SK-N-SH treated with all-trans-retinoic acid at 6 μM for 48 hours (cell line): ENCODE data around the gene TCEA2.

Experiments
- ATAC-seq: fragments of 200-7000 bp; cut with Tn5 transposase; 3 replicates; pipeline ENCODE4 v1.9.1; 2020; ENCODE audit warnings: mild to moderate bottlenecking, moderate library complexity
- ARNTL ChIP-seq: fragments of 450-650 bp; formaldehyde crosslinking; IDR thresholded peaks from 2 replicates; pipeline ENCODE4 v1.5.0; 2020; ENCODE audit warnings: low read depth, mild to moderate bottlenecking, moderate library complexity, borderline replicate concordance
- BACH2 ChIP-seq: fragments of 250-450 bp; sonication (Bioruptor Pico); IDR thresholded peaks from 2 replicates; pipeline ENCODE4 v1.9.0; 2021; ENCODE audit warnings: mild to moderate bottlenecking, borderline replicate concordance
- CSDC2 ChIP-seq: fragments of 250-450 bp; sonication (Bioruptor Pico); IDR thresholded peaks from 2 replicates; pipeline ENCODE4 v1.5.0; 2020; ENCODE audit warnings: mild to moderate bottlenecking, moderate library complexity
- ESRRG ChIP-seq: fragments of 250-450 bp; sonication (Bioruptor Pico); IDR thresholded peaks from 2 replicates; pipeline ENCODE4 v1.6.1; 2021; ENCODE audit warnings: mild to moderate bottlenecking
- GLIS3 ChIP-seq: fragments of 250-450 bp; sonication (Bioruptor Pico); IDR thresholded peaks from 2 replicates; pipeline ENCODE4 v1.5.0; 2020; ENCODE audit warnings: mild to moderate bottlenecking, moderate library complexity
- ISL1 ChIP-seq: fragments of 250-450 bp; sonication (Bioruptor Pico); IDR thresholded peaks from 2 replicates; pipeline ENCODE4 v2.1.2; 2022; ENCODE audit warnings: mild to moderate bottlenecking, moderate library complexity
- OSR1 ChIP-seq: fragments of 250-450 bp; sonication (Bioruptor Pico); IDR thresholded peaks from 2 replicates; pipeline ENCODE4 v1.8.0; 2022; ENCODE audit warnings: moderate library complexity, mild to moderate bottlenecking, inconsistent platforms
- PPARA ChIP-seq: fragments of 250-450 bp; sonication (Bioruptor Pico); IDR thresholded peaks from 2 replicates; pipeline ENCODE4 v1.5.0; 2020; ENCODE audit warnings: mild to moderate bottlenecking, borderline replicate concordance
- RARB ChIP-seq: fragments of 250-450 bp; sonication (Bioruptor Pico); IDR thresholded peaks from 2 replicates; pipeline ENCODE4 v1.8.0; 2021; ENCODE audit warnings: mild to moderate bottlenecking, moderate library complexity
- SNAI2 ChIP-seq: fragments of 250-450 bp; sonication (Bioruptor Pico); IDR thresholded peaks from 2 replicates; pipeline ENCODE4 v1.5.0; 2020; ENCODE audit warnings: mild to moderate bottlenecking, moderate library complexity
- TCF4 ChIP-seq: fragments of 250-450 bp; sonication (Bioruptor Pico); IDR thresholded peaks from 2 replicates; pipeline ENCODE4 v1.8.0; 2021; ENCODE audit warnings: mild to moderate bottlenecking, moderate library complexity, borderline replicate concordance
- TOX ChIP-seq: fragments of 250-450 bp; sonication (Bioruptor Pico); IDR thresholded peaks from 2 replicates; pipeline ENCODE4 v1.8.0; 2021; ENCODE audit warnings: mild to moderate bottlenecking, moderate library complexity, borderline replicate concordance
- ZC3H10 ChIP-seq: fragments of 250-450 bp; sonication (Bioruptor Pico); IDR thresholded peaks from 2 replicates; pipeline ENCODE4 v1.5.1; 2021; ENCODE audit warnings: mild to moderate bottlenecking, moderate library complexity
- ZFP3 ChIP-seq: fragments of 250-450 bp; sonication (Bioruptor Pico); IDR thresholded peaks from 2 replicates; pipeline ENCODE4 v1.5.0; 2020; ENCODE audit warnings: mild to moderate bottlenecking, moderate library complexity
- ZFP30 ChIP-seq: fragments of 450-650 bp; formaldehyde crosslinking; IDR thresholded peaks from 2 replicates; pipeline ENCODE4 v1.5.0; 2022; ENCODE audit warnings: mild to moderate bottlenecking, moderate library complexity
- ZNF565 ChIP-seq: fragments of 450-650 bp; formaldehyde crosslinking; conservative IDR thresholded peaks from 2 replicates; pipeline ENCODE4 v1.5.0; 2020; ENCODE audit warnings: low read depth, mild to moderate bottlenecking, moderate library complexity
- ZNF70 ChIP-seq: fragments of 450-650 bp; formaldehyde crosslinking; IDR thresholded peaks from 2 replicates; pipeline ENCODE4 v1.5.0; 2020; ENCODE audit warnings: mild to moderate bottlenecking, moderate library complexity
- ZNF8 ChIP-seq: fragments of 450-650 bp; formaldehyde crosslinking; IDR thresholded peaks from 2 replicates; pipeline ENCODE4 v1.5.0; 2020; ENCODE audit warnings: mild to moderate bottlenecking, moderate library complexity
- TF ChIP-seq, protein P1 (sequence below): fragments of 250-450 bp; sonication (Bioruptor Pico); IDR thresholded peaks from 2 replicates; pipeline ENCODE4 v1.5.1; 2021; ENCODE audit warnings: mild to moderate bottlenecking, moderate library complexity
- TF ChIP-seq, protein P2 (sequence below): fragments of 250-450 bp; sonication (Bioruptor Pico); IDR thresholded peaks from 2 replicates; pipeline ENCODE4 v1.8.0; 2021; ENCODE audit warnings: low read depth, mild to moderate bottlenecking, moderate library complexity, borderline replicate concordance
- TF ChIP-seq, protein P3 (sequence below): fragments of 250-450 bp; sonication (Bioruptor Pico); IDR thresholded peaks from 2 replicates; pipeline ENCODE4 v1.5.0; 2020; ENCODE audit warnings: mild to moderate bottlenecking, moderate library complexity
- TF ChIP-seq, protein P4 (sequence below): fragments of 250-450 bp; sonication (Bioruptor Pico); IDR thresholded peaks from 2 replicates; pipeline ENCODE4 v1.5.1; 2020; ENCODE audit warnings: low read depth, mild to moderate bottlenecking, moderate library complexity
- TF ChIP-seq, protein P5 (sequence below): fragments of 250-450 bp; sonication (Bioruptor Pico); IDR thresholded peaks from 2 replicates; pipeline ENCODE4 v1.8.0; 2020; ENCODE audit warnings: mild to moderate bottlenecking, moderate library complexity, borderline replicate concordance

Gene TCEA2

DNA sequence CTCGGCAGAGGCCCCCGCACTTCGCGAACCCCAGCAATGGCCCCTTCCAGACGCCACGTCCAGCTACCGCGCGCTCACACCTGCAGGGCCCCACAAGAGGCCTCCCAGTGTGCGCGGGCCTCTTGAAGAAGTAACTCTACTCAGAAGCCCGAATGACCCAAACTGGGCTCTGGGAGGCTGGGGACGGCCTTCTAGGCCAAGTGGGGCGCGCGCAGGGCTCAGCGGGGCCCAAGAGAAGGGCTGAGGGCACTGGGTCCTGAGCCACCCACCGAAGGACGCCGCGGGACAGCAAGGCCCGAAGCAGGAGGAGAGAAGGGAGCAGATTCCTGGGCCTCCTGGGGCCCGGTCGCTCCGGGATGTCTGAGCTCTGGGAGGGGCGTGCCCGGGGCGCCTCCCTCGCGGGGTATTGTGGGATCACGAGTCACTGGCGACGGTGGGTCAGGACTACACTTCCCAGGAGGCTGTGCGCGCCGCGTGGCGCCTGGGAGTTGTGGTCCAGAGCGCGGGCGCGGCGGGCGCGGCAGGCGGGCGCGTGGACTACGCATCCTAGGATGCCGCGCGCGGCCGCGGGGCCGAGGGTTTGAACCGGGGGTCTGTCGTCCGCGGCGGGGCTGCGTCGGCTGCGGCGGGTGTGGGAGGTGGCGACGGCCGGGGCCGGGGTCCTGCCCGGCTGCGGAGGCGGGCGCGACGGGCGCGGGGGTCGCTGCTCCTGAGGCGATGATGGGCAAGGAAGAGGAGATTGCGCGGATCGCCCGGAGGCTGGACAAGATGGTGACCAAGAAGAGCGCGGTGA lies at the start of gene TCEA2:
TSS of gene TCEA2 (plus strand) at position 603 of the 793 bp plus-strand sequence. CDS start at position 718, 115 bp downstream.
- TF ChIP-seq BACH2 (CRISPR knock-in tag) (0 out of 2 replicates have a peak, but pooled peaks have one; percentile 21), TCF4 (no peak), TOX (CRISPR knock-in tag) (no peak), ZNF70 (no peak), SNAI2 (0 out of 2 replicates have a peak, but pooled peaks have one; percentile 81), ZFP30 (CRISPR knock-in tag) (no peak), OSR1 (CRISPR knock-in tag) (no peak), CSDC2 (CRISPR knock-in tag) (0 out of 2 replicates have a peak, but pooled peaks have one; percentile 86), ESRRG (CRISPR knock-in tag) (no peak), ARNTL (CRISPR knock-in tag) (no peak), GLIS3 (CRISPR knock-in tag) (no peak), ISL1 (CRISPR knock-in tag) (no peak), ZNF8 (CRISPR knock-in tag) (no peak), RARB (CRISPR knock-in tag) (no peak), PPARA (no peak), ZNF565 (CRISPR knock-in tag) (no peak), ZC3H10 (CRISPR knock-in tag) (no peak), ZFP3 (0 out of 2 replicates have a peak, but pooled peaks have one; percentile 22)
- TF ChIP-seq, protein P1, sequence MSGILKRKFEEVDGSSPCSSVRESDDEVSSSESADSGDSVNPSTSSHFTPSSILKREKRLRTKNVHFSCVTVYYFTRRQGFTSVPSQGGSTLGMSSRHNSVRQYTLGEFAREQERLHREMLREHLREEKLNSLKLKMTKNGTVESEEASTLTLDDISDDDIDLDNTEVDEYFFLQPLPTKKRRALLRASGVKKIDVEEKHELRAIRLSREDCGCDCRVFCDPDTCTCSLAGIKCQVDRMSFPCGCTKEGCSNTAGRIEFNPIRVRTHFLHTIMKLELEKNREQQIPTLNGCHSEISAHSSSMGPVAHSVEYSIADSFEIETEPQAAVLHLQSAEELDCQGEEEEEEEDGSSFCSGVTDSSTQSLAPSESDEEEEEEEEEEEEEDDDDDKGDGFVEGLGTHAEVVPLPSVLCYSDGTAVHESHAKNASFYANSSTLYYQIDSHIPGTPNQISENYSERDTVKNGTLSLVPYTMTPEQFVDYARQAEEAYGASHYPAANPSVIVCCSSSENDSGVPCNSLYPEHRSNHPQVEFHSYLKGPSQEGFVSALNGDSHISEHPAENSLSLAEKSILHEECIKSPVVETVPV (CRISPR knock-in tag): no peak
- TF ChIP-seq, protein P2, sequence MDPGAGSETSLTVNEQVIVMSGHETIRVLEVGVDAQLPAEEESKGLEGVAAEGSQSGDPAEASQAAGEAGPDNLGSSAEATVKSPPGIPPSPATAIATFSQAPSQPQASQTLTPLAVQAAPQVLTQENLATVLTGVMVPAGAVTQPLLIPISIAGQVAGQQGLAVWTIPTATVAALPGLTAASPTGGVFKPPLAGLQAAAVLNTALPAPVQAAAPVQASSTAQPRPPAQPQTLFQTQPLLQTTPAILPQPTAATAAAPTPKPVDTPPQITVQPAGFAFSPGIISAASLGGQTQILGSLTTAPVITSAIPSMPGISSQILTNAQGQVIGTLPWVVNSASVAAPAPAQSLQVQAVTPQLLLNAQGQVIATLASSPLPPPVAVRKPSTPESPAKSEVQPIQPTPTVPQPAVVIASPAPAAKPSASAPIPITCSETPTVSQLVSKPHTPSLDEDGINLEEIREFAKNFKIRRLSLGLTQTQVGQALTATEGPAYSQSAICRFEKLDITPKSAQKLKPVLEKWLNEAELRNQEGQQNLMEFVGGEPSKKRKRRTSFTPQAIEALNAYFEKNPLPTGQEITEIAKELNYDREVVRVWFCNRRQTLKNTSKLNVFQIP (CRISPR knock-in tag): no peak
- TF ChIP-seq, protein P3, sequence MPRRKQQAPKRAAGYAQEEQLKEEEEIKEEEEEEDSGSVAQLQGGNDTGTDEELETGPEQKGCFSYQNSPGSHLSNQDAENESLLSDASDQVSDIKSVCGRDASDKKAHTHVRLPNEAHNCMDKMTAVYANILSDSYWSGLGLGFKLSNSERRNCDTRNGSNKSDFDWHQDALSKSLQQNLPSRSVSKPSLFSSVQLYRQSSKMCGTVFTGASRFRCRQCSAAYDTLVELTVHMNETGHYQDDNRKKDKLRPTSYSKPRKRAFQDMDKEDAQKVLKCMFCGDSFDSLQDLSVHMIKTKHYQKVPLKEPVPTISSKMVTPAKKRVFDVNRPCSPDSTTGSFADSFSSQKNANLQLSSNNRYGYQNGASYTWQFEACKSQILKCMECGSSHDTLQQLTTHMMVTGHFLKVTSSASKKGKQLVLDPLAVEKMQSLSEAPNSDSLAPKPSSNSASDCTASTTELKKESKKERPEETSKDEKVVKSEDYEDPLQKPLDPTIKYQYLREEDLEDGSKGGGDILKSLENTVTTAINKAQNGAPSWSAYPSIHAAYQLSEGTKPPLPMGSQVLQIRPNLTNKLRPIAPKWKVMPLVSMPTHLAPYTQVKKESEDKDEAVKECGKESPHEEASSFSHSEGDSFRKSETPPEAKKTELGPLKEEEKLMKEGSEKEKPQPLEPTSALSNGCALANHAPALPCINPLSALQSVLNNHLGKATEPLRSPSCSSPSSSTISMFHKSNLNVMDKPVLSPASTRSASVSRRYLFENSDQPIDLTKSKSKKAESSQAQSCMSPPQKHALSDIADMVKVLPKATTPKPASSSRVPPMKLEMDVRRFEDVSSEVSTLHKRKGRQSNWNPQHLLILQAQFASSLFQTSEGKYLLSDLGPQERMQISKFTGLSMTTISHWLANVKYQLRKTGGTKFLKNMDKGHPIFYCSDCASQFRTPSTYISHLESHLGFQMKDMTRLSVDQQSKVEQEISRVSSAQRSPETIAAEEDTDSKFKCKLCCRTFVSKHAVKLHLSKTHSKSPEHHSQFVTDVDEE (CRISPR knock-in tag): peak; percentile 97
- TF ChIP-seq, protein P4, sequence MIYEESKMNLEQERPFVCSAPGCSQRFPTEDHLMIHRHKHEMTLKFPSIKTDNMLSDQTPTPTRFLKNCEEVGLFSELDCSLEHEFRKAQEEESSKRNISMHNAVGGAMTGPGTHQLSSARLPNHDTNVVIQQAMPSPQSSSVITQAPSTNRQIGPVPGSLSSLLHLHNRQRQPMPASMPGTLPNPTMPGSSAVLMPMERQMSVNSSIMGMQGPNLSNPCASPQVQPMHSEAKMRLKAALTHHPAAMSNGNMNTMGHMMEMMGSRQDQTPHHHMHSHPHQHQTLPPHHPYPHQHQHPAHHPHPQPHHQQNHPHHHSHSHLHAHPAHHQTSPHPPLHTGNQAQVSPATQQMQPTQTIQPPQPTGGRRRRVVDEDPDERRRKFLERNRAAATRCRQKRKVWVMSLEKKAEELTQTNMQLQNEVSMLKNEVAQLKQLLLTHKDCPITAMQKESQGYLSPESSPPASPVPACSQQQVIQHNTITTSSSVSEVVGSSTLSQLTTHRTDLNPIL (CRISPR knock-in tag): no peak
- TF ChIP-seq, protein P5, sequence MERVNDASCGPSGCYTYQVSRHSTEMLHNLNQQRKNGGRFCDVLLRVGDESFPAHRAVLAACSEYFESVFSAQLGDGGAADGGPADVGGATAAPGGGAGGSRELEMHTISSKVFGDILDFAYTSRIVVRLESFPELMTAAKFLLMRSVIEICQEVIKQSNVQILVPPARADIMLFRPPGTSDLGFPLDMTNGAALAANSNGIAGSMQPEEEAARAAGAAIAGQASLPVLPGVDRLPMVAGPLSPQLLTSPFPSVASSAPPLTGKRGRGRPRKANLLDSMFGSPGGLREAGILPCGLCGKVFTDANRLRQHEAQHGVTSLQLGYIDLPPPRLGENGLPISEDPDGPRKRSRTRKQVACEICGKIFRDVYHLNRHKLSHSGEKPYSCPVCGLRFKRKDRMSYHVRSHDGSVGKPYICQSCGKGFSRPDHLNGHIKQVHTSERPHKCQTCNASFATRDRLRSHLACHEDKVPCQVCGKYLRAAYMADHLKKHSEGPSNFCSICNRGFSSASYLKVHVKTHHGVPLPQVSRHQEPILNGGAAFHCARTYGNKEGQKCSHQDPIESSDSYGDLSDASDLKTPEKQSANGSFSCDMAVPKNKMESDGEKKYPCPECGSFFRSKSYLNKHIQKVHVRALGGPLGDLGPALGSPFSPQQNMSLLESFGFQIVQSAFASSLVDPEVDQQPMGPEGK: no peak

DNA sequence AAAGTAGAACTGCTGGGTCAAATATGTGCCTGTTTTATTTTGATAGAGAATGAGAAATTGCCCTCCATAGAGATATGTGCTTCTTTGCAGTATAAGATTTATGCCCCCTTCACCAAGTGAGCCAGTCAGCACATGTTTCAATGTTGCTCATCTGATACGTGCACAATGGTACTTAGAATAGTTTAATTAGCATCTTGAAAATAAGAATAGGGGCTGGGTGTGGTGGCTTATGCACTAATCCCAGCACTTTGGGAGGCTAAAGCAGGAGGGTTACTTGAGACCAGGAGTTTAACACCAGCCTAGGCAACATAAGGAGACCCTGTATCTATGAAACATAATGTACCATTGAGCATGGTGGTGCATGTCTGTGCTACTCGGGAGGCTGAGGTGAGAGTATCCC lies 47.4 kb upstream of the TCEA2 start:
- TF ChIP-seq ZNF565 (CRISPR knock-in tag): no peak
- TF ChIP-seq ZFP30 (CRISPR knock-in tag): no peak
- TF ChIP-seq ESRRG (CRISPR knock-in tag): no peak
- TF ChIP-seq, protein P1 (CRISPR knock-in tag): no peak
- no peak for TF ChIP-seq ARNTL (CRISPR knock-in tag)
- no peak for TF ChIP-seq ZNF8 (CRISPR knock-in tag)
- no peak for TF ChIP-seq GLIS3 (CRISPR knock-in tag)
- TF ChIP-seq TOX (CRISPR knock-in tag): no peak
- TF ChIP-seq, protein P3 (CRISPR knock-in tag): no peak
- no peak for TF ChIP-seq OSR1 (CRISPR knock-in tag)
- TF ChIP-seq, protein P4 (CRISPR knock-in tag): no peak
- TF ChIP-seq ZC3H10 (CRISPR knock-in tag): no peak
- no peak for TF ChIP-seq SNAI2
- ATAC-seq: no peak

More for the DNA sequence above, at the start of gene TCEA2:
- peak; percentile 95 for ATAC-seq
